SU-DHL-6 (cell line): ENCODE results near the gene BTBD9.

Source experiments
- H2AFZ ChIP-seq: fragments of 200-600 bp; sonication (generic); 2 replicates; pipeline ENCODE4 v1.6.1; 2014; ENCODE audit warnings: low read depth, mild to moderate bottlenecking, moderate library complexity, mixed read lengths, antibody characterized with exemption, low read length; ENCODE audit not compliant: severe bottlenecking
- H3F3A ChIP-seq: fragments of 200-600 bp; shearing (Covaris generic); 2 replicates; pipeline ENCODE4 v1.6.0; 2016; ENCODE audit warnings: antibody characterized with exemption, mild to moderate bottlenecking; ENCODE audit not compliant: insufficient read depth
- H3K27ac ChIP-seq: fragments of 200-600 bp; sonication (generic); 2 replicates; pipeline ENCODE4 v1.5.1; 2016; ENCODE audit warnings: low read depth, mild to moderate bottlenecking, low read length, moderate library complexity, mixed read lengths
- H3K27me3 ChIP-seq: fragments of 200-600 bp; sonication (generic), shearing (Covaris generic); 2 replicates; pipeline ENCODE4 v1.6.0; 2014; ENCODE audit warnings: mild to moderate bottlenecking, low read length
- H3K36me3 ChIP-seq: fragments of 200-600 bp; sonication (generic); 2 replicates; pipeline ENCODE4 v1.6.1; 2014; ENCODE audit warnings: mild to moderate bottlenecking, low read length, mixed read lengths
- H3K4me2 ChIP-seq: fragments of 300-600, 200-600 bp; shearing (Covaris generic), sonication (generic); 2 replicates; pipeline ENCODE4 v1.6.0; 2014; ENCODE audit warnings: low read length, low read depth, mild to moderate bottlenecking; ENCODE audit not compliant: poor library complexity, severe bottlenecking
- H3K4me3 ChIP-seq: fragments of 200-600 bp; sonication (generic); 2 replicates; pipeline ENCODE4 v1.5.1; 2014; ENCODE audit warnings: antibody characterized with exemption, low read length, mild to moderate bottlenecking, mixed read lengths; ENCODE audit not compliant: insufficient read depth, poor library complexity, severe bottlenecking
- H3K79me2 ChIP-seq: fragments of 200-600 bp; sonication (generic); 2 replicates; pipeline ENCODE4 v1.6.1; 2014; ENCODE audit warnings: mild to moderate bottlenecking, low read length, moderate library complexity; ENCODE audit not compliant: insufficient read depth
- H3K9ac ChIP-seq: fragments of 200-600 bp; sonication (generic); 2 replicates; pipeline ENCODE4 v1.7.0; 2014; ENCODE audit warnings: mild to moderate bottlenecking, low read length
- H3K9me2 ChIP-seq: fragments of 200-600 bp; sonication (generic); replicated peaks from 2 replicates; pipeline ENCODE4 v1.6.1; 2014; ENCODE audit warnings: low read length; ENCODE audit not compliant: insufficient read depth
- H3K9me3 ChIP-seq: fragments of 200-600 bp; sonication (generic); 2 replicates; pipeline ENCODE4 v1.6.1; 2014; ENCODE audit warnings: low read length, mixed read lengths; ENCODE audit not compliant: insufficient read depth
- H4K20me1 ChIP-seq: fragments of 200-600 bp; sonication (generic); 2 replicates; pipeline ENCODE4 v1.6.1; 2014; ENCODE audit warnings: low read depth, mild to moderate bottlenecking, antibody characterized with exemption, low read length, moderate library complexity, mixed read lengths
- EZH2phosphoT487 ChIP-seq: fragments of 200-600 bp; sonication (generic), shearing (Covaris generic); conservative IDR thresholded peaks from 2 replicates; pipeline ENCODE4 v1.6.1; 2018; ENCODE audit warnings: mild to moderate bottlenecking, antibody characterized with exemption, low read length, moderate library complexity, mixed read lengths
- TF ChIP-seq, protein P1 (sequence below): fragments of 200-600 bp; sonication (generic); IDR thresholded peaks from one replicate; pipeline ENCODE4 v1.5.1; 2017; ENCODE audit warnings: antibody characterized with exemption, mild to moderate bottlenecking, low read length, moderate library complexity; ENCODE audit not compliant: insufficient read depth, poor library complexity, severe bottlenecking

Gene BTBD9

DNA sequence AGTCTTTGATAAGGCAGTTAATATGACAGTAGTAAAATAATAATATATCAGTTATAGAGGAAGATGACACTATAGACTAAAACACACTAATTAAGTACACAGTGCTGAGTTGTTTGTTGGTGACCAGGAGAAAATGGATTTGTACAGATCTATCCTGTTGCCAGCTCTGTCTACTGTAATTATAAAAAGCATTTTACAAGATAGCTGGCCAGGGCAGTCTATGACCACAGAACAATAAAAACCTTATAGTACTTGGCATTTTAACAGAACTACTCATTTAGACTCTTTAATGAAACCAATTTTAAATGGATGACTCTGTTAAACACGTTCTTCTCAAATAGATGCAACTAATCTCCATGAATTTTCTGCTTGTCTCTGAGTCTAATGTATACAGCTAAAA lies 367.5 kb downstream of the BTBD9 start:
- H2AFZ ChIP-seq = no peak overlapping the region
- H4K20me1 ChIP-seq = no peaks in the 10 kb centered on the region
- TF ChIP-seq, protein P1, sequence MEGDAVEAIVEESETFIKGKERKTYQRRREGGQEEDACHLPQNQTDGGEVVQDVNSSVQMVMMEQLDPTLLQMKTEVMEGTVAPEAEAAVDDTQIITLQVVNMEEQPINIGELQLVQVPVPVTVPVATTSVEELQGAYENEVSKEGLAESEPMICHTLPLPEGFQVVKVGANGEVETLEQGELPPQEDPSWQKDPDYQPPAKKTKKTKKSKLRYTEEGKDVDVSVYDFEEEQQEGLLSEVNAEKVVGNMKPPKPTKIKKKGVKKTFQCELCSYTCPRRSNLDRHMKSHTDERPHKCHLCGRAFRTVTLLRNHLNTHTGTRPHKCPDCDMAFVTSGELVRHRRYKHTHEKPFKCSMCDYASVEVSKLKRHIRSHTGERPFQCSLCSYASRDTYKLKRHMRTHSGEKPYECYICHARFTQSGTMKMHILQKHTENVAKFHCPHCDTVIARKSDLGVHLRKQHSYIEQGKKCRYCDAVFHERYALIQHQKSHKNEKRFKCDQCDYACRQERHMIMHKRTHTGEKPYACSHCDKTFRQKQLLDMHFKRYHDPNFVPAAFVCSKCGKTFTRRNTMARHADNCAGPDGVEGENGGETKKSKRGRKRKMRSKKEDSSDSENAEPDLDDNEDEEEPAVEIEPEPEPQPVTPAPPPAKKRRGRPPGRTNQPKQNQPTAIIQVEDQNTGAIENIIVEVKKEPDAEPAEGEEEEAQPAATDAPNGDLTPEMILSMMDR = no peak
- no peaks in the 10 kb centered on the region for H3F3A ChIP-seq
- H3K4me3 ChIP-seq = no peak overlapping the region
- H3K27ac ChIP-seq = no peak overlapping the region
- H3K36me3 ChIP-seq = no peaks in the 10 kb centered on the region
- H3K9me2 ChIP-seq = no peaks in the 10 kb centered on the region
- no peak overlapping the region for H3K4me2 ChIP-seq
- no peaks in the 10 kb centered on the region for H3K27me3 ChIP-seq
- no peaks in the 10 kb centered on the region for H3K9me3 ChIP-seq
- no peaks in the 10 kb centered on the region for H3K79me2 ChIP-seq
- H3K9ac ChIP-seq = no peak overlapping the region

DNA sequence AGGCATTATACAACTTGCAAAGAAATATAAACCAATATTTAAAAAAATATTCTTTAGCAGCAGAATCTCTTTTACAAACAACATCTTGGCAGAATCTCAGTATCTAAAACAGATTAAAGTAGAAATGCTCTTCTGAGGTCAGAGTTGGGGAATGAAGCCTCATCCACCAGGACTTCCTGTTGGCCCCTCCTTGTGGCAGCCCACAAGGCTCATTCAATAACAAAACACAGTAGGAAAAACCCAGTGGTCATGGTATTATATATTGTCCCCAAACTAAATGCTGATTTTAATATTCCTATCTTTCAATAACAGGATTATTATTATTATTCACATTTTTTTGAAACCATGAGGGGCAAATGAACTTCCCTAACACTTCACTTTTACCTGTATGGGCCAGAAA lies 368.6 kb downstream of the BTBD9 start:
- Histone ChIP-seq H3K9me2 (no peaks in the 10 kb centered on the region), H3K36me3 (no peaks in the 10 kb centered on the region), H3K27me3 (no peaks in the 10 kb centered on the region), H3K4me2 (no peak overlapping the region), H3K79me2 (no peaks in the 10 kb centered on the region), H2AFZ (no peak overlapping the region), H3K4me3 (no peak overlapping the region), H4K20me1 (no peaks in the 10 kb centered on the region), H3K9ac (no peak overlapping the region), H3K27ac (no peak overlapping the region), H3K9me3 (no peaks in the 10 kb centered on the region), H3F3A (no peaks in the 10 kb centered on the region)
- TF ChIP-seq, protein P1 = no peak
- TF ChIP-seq EZH2phosphoT487 = no peak

DNA sequence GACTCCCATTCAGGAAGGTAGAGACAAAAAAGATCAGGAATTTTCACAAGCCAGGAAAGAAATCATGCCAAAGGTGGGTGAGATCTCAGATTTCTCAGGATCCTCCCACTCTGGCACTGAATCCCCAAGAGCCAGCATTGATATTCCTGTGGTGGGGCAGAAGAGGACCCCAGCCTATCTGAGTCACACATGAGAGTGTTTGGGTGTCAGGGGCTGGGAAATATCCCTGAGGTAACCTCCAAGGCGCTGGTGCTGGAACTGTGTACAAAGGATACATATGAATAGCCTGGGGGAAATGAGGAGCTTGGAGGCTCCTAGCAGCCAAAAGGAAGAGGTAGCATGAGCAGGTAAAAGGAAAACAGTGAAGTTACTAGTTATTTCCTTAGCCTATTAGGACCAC lies 369.4 kb downstream of the BTBD9 start:
- Histone ChIP-seq H3K27me3 (no peaks in the 10 kb centered on the region), H3K9me3 (no peaks in the 10 kb centered on the region), H3K4me3 (no peak overlapping the region), H3F3A (no peaks in the 10 kb centered on the region), H4K20me1 (no peaks in the 10 kb centered on the region), H3K36me3 (no peaks in the 10 kb centered on the region), H3K9ac (no peak overlapping the region), H3K9me2 (no peaks in the 10 kb centered on the region), H3K27ac (no peak overlapping the region), H3K79me2 (no peaks in the 10 kb centered on the region), H3K4me2 (no peak overlapping the region), H2AFZ (no peak overlapping the region)
- TF ChIP-seq, protein P1 = no peak
- TF ChIP-seq EZH2phosphoT487 = no peak
